IMR-90 (cell line): ENCODE results near the gene AFDN. TPM values are rescaled to one million over a fixed set of nuclear protein-coding genes. Genes with fewer than 3 reads are reported as not detected.

ENCODE experiments used
- ATAC-seq: fragments of 200-7000 bp; cut with Tn5 transposase; 2 replicates; pipeline ENCODE4 v1.9.1; 2020; ENCODE audit warnings: low read depth, mild to moderate bottlenecking, moderate library complexity
- BruUV-seq: library from RNA; stranded (reverse); fragments of 400-500 nt; replicated peaks from 2 replicates; lab custom pipeline; 2021; lab: Mats Ljungman, UMichigan
- CTCF ChIA-PET: fragments of 300-600 bp; formaldehyde crosslinking; extraction: SDS; loops from one replicate; lab custom pipeline; 2021; ENCODE audit warnings: antibody characterized with exemption; lab: Yijun Ruan, JAX
- POLR2A ChIA-PET: fragments of 300-600 bp; sonication (Branson Sonifier 250); formaldehyde crosslinking; loops from one replicate; lab custom pipeline; 2022; ENCODE audit warnings: antibody characterized with exemption; ENCODE audit not compliant: unreplicated experiment; lab: Charles Lee
- DNase-seq: peaks from one replicate; pipeline ENCODE4 v3.0.0; 2013
- H2AFZ ChIP-seq: replicated peaks from 2 replicates; pipeline ENCODE3; 2013; ENCODE audit warnings: low read length, mild to moderate bottlenecking; ENCODE audit not compliant: poor library complexity
- H2AK5ac ChIP-seq: 2 replicates; pipeline ENCODE4 v1.6.1; 2013; ENCODE audit warnings: low read depth, low read length, inconsistent platforms
- H2AK9ac ChIP-seq: replicated peaks from 2 replicates; pipeline ENCODE3; 2013; ENCODE audit warnings: mild to moderate bottlenecking, low read depth, low read length, moderate library complexity; ENCODE audit not compliant: poor library complexity
- H2BK120ac ChIP-seq: 2 replicates; pipeline ENCODE4 v1.6.1; 2013; ENCODE audit warnings: low read depth, low read length, inconsistent platforms
- H2BK15ac ChIP-seq: 3 replicates; pipeline ENCODE4 v1.6.1; 2013; ENCODE audit warnings: low read depth, low read length, inconsistent platforms
- H2BK20ac ChIP-seq: 2 replicates; pipeline ENCODE4 v1.6.1; 2013; ENCODE audit warnings: low read depth, mild to moderate bottlenecking, inconsistent platforms, low read length, moderate library complexity
- H2BK5ac ChIP-seq: 2 replicates; pipeline ENCODE4 v1.6.1; 2013; ENCODE audit warnings: mild to moderate bottlenecking, low read depth, low read length, inconsistent platforms; ENCODE audit not compliant: poor library complexity, severe bottlenecking
- H3K14ac ChIP-seq: replicated peaks from 2 replicates; pipeline ENCODE4 v1.6.1; 2013; ENCODE audit warnings: low read depth, low read length, inconsistent platforms
- H3K18ac ChIP-seq: 2 replicates; pipeline ENCODE4 v1.6.1; 2013; ENCODE audit warnings: low read depth, low read length, control low read depth
- H3K23ac ChIP-seq: 2 replicates; pipeline ENCODE4 v1.6.1; 2013; ENCODE audit warnings: low read depth, low read length, inconsistent platforms
- H3K27ac ChIP-seq: 2 replicates; pipeline ENCODE4 v1.5.1; 2013; ENCODE audit warnings: mild to moderate bottlenecking, control low read depth, low read length; ENCODE audit not compliant: insufficient read depth
- H3K27me3 ChIP-seq: 2 replicates; pipeline ENCODE4 v1.6.1; 2013; ENCODE audit warnings: low read length; ENCODE audit not compliant: control insufficient read depth, insufficient read depth
- H3K36me3 ChIP-seq: 2 replicates; pipeline ENCODE4 v1.6.1; 2013; ENCODE audit warnings: low read length, mixed read lengths; ENCODE audit not compliant: control insufficient read depth, insufficient read depth
- H3K4ac ChIP-seq: 2 replicates; pipeline ENCODE4 v1.6.1; 2013; ENCODE audit warnings: low read depth, low read length, inconsistent platforms
- H3K4me1 ChIP-seq: 2 replicates; pipeline ENCODE4 v1.6.1; 2013; ENCODE audit warnings: low read length, mixed read lengths; ENCODE audit not compliant: control insufficient read depth, insufficient read depth
- H3K4me2 ChIP-seq: 2 replicates; pipeline ENCODE4 v1.6.1; 2013; ENCODE audit warnings: low read depth, mild to moderate bottlenecking, control low read depth, low read length, moderate library complexity
- H3K4me3 ChIP-seq: 2 replicates; pipeline ENCODE4 v1.5.1; 2013; ENCODE audit warnings: low read depth, mild to moderate bottlenecking, control low read depth, low read length, moderate library complexity; ENCODE audit not compliant: insufficient read depth
- H3K56ac ChIP-seq: 2 replicates; pipeline ENCODE4 v1.6.1; 2013; ENCODE audit warnings: low read length, inconsistent platforms; ENCODE audit not compliant: insufficient read depth; ENCODE audit errors: extremely low read depth
- H3K79me1 ChIP-seq, 2 experiments: 2 replicates each; pipeline ENCODE4 v1.6.1; 2013; ENCODE audit warnings: low read length in 2 of 2, inconsistent platforms in 1 of 2, low read depth in 1 of 2
- H3K9ac ChIP-seq: 2 replicates; pipeline ENCODE4 v1.6.1; 2013; ENCODE audit warnings: low read depth, low read length, control low read depth
- H3K9me1 ChIP-seq: 2 replicates; pipeline ENCODE4 v1.6.1; 2013; ENCODE audit warnings: low read length, inconsistent platforms; ENCODE audit not compliant: insufficient read depth
- H3K9me3 ChIP-seq: 2 replicates; pipeline ENCODE4 v1.6.1; 2013; ENCODE audit warnings: low read length; ENCODE audit not compliant: control insufficient read depth, insufficient read depth
- H4K20me1 ChIP-seq: 2 replicates; pipeline ENCODE4 v1.6.1; 2013; ENCODE audit warnings: low read length, inconsistent platforms; ENCODE audit not compliant: insufficient read depth
- H4K5ac ChIP-seq: 2 replicates; pipeline ENCODE4 v1.6.1; 2013; ENCODE audit warnings: mild to moderate bottlenecking, low read depth, low read length, control low read depth
- H4K8ac ChIP-seq, 2 experiments: 2 replicates each; pipeline ENCODE4 v1.6.1; 2013; ENCODE audit warnings: low read depth in 2 of 2, low read length in 2 of 2, control low read depth in 1 of 2, inconsistent platforms in 1 of 2
- H4K91ac ChIP-seq: 2 replicates; pipeline ENCODE4 v1.6.1; 2013; ENCODE audit warnings: low read depth, low read length, inconsistent platforms; ENCODE audit not compliant: insufficient read depth
- CEBPB ChIP-seq: IDR thresholded peaks from 2 replicates; pipeline ENCODE4 v1.6.1; 2012; ENCODE audit warnings: low read depth, low read length, improper control_type of control experiment
- MXI1 ChIP-seq: IDR thresholded peaks from 2 replicates; pipeline ENCODE4 v1.6.1; 2012; ENCODE audit warnings: low read depth, mild to moderate bottlenecking, low read length, moderate library complexity, borderline replicate concordance
- WGBS, 2 experiments: methylation state at CpG; one replicate each; pipeline versions ENCODE4 v1.1.5 to v1.1.7; 2013; ENCODE audit warnings: missing lambda C conversion rate in 2 of 2; ENCODE audit not compliant: insufficient read length in 1 of 2; ENCODE audit errors: extremely low coverage in 2 of 2; 5-methylcytosine and 5-hydroxymethylcytosine counted together
- dilution Hi-C: fragments of 300-500 bp; cut with HindIII; formaldehyde crosslinking; loops from one replicate; pipeline ENCODE4 v1.14.3; 2018; ENCODE audit warnings: low sequenced_read_pairs; ENCODE audit not compliant: unreplicated experiment
- in situ Hi-C: fragments of 300-500 bp; cut with MboI; formaldehyde crosslinking; loops from 3 replicates; pipeline ENCODE4 v1.14.3; 2019; ENCODE audit warnings: low sequenced_read_pairs, inconsistent platforms, mixed read lengths
- intact Hi-C: fragments of 100-400 bp; cut with micrococcal nuclease; formaldehyde crosslinking; loops from 2 replicates; pipeline ENCODE4 v1.10.0; 2022
- polyA plus RNA-seq, 3 experiments: library from polyadenylated mRNA; depleted of rRNA; stranded (reverse); fragments of >200 nt; gene quantifications; 2 replicates each; pipeline ENCODE4 v1.2.3, GENCODE V29; 2012; ENCODE audit warnings: low replicate concordance in 1 of 3
- total RNA-seq: library from RNA; depleted of rRNA; stranded (reverse); fragments of >200 nt; gene quantifications from 2 replicates; pipeline ENCODE4 v1.2.3, GENCODE V29; 2012

Gene AFDN
- total and polyA plus RNA-seq, 2 of the 4 experiments (the other 2 are of a cell fraction), result 11.6 to 20.8 TPM

- dilution Hi-C loops, result no loop called here
- H3K36me3 ChIP-seq, result peaks cover 4% of the 10 kb centered on the region
- WGBS, 2 experiments, result 83% methylated on average over 2 of the region's 3 CpGs; no CpG with 5 or more reads in 1 of the 2 experiments
- BruUV-seq, result no TSS peak
- intact Hi-C loops, result no loop called here
- H2AFZ ChIP-seq, result no peak overlapping the region
- H2BK15ac ChIP-seq, result no peak overlapping the region
- ATAC-seq, result peak; percentile 82
- DNase-seq, result peak; percentile 53
- H3K14ac ChIP-seq, result no peak overlapping the region
- no peak overlapping the region for H3K4me2 ChIP-seq
- TF ChIP-seq MXI1, result 0 out of 2 replicates have a peak, but pooled peaks have one; percentile 26
- no peak for TF ChIP-seq CEBPB
- in situ Hi-C loops, result no loop called here
- H3K4ac ChIP-seq, result no peak overlapping the region
- CTCF ChIA-PET, result interaction anchor here (0.9 kb wide), 1 partner anchor 9 kb away, joined by 3 read pairs; no protein-coding TSS in a partner anchor
- no peaks in the 10 kb centered on the region for H3K27me3 ChIP-seq
- no peak overlapping the region for H2AK9ac ChIP-seq
- H2AK5ac ChIP-seq, result no peak overlapping the region
- no peaks in the 10 kb centered on the region for H3K79me1 ChIP-seq
- no peak overlapping the region for H4K8ac ChIP-seq
- H4K20me1 ChIP-seq, result no peaks in the 10 kb centered on the region
- H4K5ac ChIP-seq, result no peak overlapping the region
- POLR2A ChIA-PET, result no interaction called here
- H3K9me3 ChIP-seq, result no peaks in the 10 kb centered on the region
- no peak overlapping the region for H3K23ac ChIP-seq
- no peak overlapping the region for H3K27ac ChIP-seq
- H4K91ac ChIP-seq, result no peak overlapping the region
- H2BK120ac ChIP-seq, result no peak overlapping the region
- H3K4me3 ChIP-seq, result no peak overlapping the region
- no peak overlapping the region for H2BK5ac ChIP-seq
- H3K9me1 ChIP-seq, result peaks cover 4% of the 10 kb centered on the region
- H2BK20ac ChIP-seq, result no peak overlapping the region
- H3K56ac ChIP-seq, result no peak overlapping the region
- no peak overlapping the region for H3K18ac ChIP-seq
- no peak overlapping the region for H3K9ac ChIP-seq
- no peaks in the 10 kb centered on the region; the same call in 1 of the 2 replicates for H3K4me1 ChIP-seq
These were observed 103.6 kb downstream of the AFDN start for GRCh38 chr6:167930295-167930694.
